Activated CD8-positive, alpha-beta memory T cell treated with anti-CD3 and anti-CD28 coated beads, Interleukin-2, amount 10 ng/mL, durations not matched to agents 7 days and 5 days (primary cell): ENCODE results near the gene TCEA2. TPM values are rescaled to one million over a fixed set of nuclear protein-coding genes. Genes with fewer than 3 reads are reported as not detected.

Experiments used
- ATAC-seq: fragments of 150-1000 bp; cut with Tn5 transposase; one replicate; pipeline ENCODE4 v1.10.0; 2021; ENCODE audit warnings: moderate library complexity
- CTCF ChIA-PET: fragments of 350-600 bp; sonication (Branson Sonifier 250); formaldehyde crosslinking; loops from one replicate; lab custom pipeline; 2021; ENCODE audit warnings: antibody characterized with exemption; lab: Charles Lee
- DNase-seq: peaks from one replicate; pipeline ENCODE4 v3.0.0-alpha.2; 2020
- H3K27ac Mint-ChIP-seq: one replicate; pipeline ENCODE4 v1.8.0; 2021; ENCODE audit warnings: mild to moderate bottlenecking, mixed read lengths
- H3K27me3 Mint-ChIP-seq: one replicate; pipeline ENCODE4 v1.8.0; 2021; ENCODE audit warnings: mixed read lengths
- H3K36me3 Mint-ChIP-seq: one replicate; pipeline ENCODE4 v1.8.0; 2021; ENCODE audit warnings: mild to moderate bottlenecking, mixed read lengths
- H3K4me1 Mint-ChIP-seq: one replicate; pipeline ENCODE4 v1.8.0; 2021; ENCODE audit warnings: mixed read lengths
- H3K4me3 Mint-ChIP-seq: one replicate; pipeline ENCODE4 v1.8.0; 2021; ENCODE audit warnings: mild to moderate bottlenecking, moderate library complexity, mixed read lengths
- H3K9me3 Mint-ChIP-seq: one replicate; pipeline ENCODE4 v1.8.0; 2022; ENCODE audit warnings: low read depth, mixed read lengths
- total RNA-seq, 2 experiments: library from RNA; stranded (reverse); gene quantifications; one replicate each; pipeline ENCODE4 v1.2.3, GENCODE V29; 2021

The TCEA2 gene
- total RNA-seq, 2 experiments from 2014 or later: 54.3 to 57.4 TPM

DNA sequence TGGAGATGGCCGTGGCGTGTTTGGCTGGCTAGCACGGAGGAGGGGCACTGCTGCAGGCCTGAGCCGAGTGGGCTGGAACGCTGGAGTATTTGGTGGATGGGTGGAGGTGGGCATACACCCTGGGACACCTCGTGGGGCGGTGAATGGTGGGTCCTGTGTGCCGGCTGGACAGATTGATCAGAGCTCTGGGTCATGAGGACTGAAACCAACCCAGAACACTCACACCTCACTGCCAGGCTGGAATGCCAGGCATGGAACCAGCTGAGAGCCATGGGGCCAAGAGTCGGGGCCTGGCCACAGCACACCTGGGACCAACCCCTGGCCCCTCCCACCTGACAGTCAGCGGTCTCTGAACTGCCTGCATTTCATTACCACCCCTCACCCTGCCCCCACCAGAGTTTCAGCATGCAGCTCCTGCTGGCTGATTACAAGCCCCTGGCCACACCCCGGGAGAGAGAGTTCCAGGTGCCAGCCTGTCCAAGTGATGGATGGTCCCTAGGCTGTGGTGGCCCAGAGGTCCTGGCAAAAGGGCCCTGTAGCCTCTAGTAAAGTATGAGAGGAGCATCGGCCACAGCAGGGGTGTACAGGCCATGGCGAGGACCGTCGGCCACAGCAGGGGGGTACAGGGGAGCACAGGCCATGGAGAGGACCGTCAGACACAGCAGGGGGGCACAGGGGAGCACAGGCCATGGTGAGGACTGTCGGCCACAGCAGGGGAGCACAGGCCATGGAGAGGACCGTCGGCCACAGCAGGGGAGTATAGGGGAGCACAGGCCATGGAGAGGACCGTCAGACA is 41.1 kb downstream of the TCEA2 start:
- CTCF ChIA-PET: interaction anchor here (2.0 kb wide), 1 partner anchor 15 kb away, joined by 9 read pairs; no protein-coding TSS in a partner anchor
- Mint-ChIP-seq H3K27me3 (peaks cover 23% of the 10 kb centered on the region), H3K27ac (no peak overlapping the region), H3K36me3 (no peaks in the 10 kb centered on the region), H3K4me3 (no peak overlapping the region), H3K4me1 (peaks cover 11% of the 10 kb centered on the region), H3K9me3 (no peaks in the 10 kb centered on the region)
- peak; percentile 37 for DNase-seq
- no peak for ATAC-seq

- peaks cover 11% of the 10 kb centered on the region for H3K4me1 Mint-ChIP-seq
- peak; percentile 34 for DNase-seq
- H3K9me3 Mint-ChIP-seq: no peaks in the 10 kb centered on the region
- H3K27me3 Mint-ChIP-seq: peaks cover 23% of the 10 kb centered on the region
- H3K27ac Mint-ChIP-seq: no peak overlapping the region
- no peak overlapping the region for H3K4me3 Mint-ChIP-seq
- CTCF ChIA-PET: no interaction called here
- H3K36me3 Mint-ChIP-seq: no peaks in the 10 kb centered on the region
- ATAC-seq: no peak
Observed at GRCh38 chr20:64104667-64105451, 41.9 kb downstream of the TCEA2 start.

DNA sequence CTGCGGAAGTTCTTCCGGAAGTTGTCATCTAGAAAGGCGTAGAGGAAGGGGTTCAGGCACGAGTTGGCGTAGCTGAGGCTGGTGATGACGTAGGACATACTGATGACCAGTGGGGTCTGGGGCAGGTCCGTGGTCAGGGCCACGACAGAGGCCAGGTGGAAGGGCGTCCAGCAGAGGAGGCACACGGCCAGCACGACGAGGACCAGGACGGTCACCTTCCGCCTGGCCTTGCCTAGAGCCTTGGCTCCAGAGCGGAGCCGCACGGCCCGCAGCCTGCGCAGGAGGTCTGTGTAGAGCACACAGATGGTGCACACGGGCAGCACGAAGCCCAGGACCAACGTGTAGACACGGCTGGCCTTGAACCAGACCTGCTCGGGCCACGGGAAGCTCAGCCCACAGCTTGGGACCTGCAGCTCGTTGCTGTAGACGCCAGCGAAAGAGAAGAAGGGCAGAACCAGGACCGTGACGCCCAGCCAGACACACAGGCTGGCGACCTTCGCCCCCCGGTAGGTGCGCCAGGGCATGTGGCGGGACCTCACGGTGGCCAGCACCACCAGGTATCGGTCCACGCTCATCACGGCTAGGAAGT is 42.9 kb downstream of the TCEA2 start:
- Mint-ChIP-seq H3K4me1 (peaks cover 7% of the 10 kb centered on the region), H3K27me3 (peaks cover 21% of the 10 kb centered on the region), H3K9me3 (no peaks in the 10 kb centered on the region), H3K4me3 (no peak overlapping the region), H3K27ac (no peak overlapping the region), H3K36me3 (no peaks in the 10 kb centered on the region)
- CTCF ChIA-PET: interaction anchor here (3.0 kb wide), 1 partner anchor 15 kb away, joined by 10 read pairs; no protein-coding TSS in a partner anchor
- ATAC-seq: no peak
- DNase-seq: peak; percentile 29

- H3K9me3 Mint-ChIP-seq: no peaks in the 10 kb centered on the region
- peak; percentile 36 for DNase-seq
- no peaks in the 10 kb centered on the region for H3K36me3 Mint-ChIP-seq
- H3K4me1 Mint-ChIP-seq: peaks cover 6% of the 10 kb centered on the region
- no peak for ATAC-seq
- CTCF ChIA-PET: interaction anchor here (3.0 kb wide), 1 partner anchor 14 kb away, joined by 10 read pairs; no protein-coding TSS in a partner anchor
- H3K27ac Mint-ChIP-seq: no peak overlapping the region
- H3K27me3 Mint-ChIP-seq: peaks cover 15% of the 10 kb centered on the region
- no peak overlapping the region for H3K4me3 Mint-ChIP-seq
Observed at GRCh38 chr20:64106435-64106961, 43.5 kb downstream of the TCEA2 start.

DNA sequence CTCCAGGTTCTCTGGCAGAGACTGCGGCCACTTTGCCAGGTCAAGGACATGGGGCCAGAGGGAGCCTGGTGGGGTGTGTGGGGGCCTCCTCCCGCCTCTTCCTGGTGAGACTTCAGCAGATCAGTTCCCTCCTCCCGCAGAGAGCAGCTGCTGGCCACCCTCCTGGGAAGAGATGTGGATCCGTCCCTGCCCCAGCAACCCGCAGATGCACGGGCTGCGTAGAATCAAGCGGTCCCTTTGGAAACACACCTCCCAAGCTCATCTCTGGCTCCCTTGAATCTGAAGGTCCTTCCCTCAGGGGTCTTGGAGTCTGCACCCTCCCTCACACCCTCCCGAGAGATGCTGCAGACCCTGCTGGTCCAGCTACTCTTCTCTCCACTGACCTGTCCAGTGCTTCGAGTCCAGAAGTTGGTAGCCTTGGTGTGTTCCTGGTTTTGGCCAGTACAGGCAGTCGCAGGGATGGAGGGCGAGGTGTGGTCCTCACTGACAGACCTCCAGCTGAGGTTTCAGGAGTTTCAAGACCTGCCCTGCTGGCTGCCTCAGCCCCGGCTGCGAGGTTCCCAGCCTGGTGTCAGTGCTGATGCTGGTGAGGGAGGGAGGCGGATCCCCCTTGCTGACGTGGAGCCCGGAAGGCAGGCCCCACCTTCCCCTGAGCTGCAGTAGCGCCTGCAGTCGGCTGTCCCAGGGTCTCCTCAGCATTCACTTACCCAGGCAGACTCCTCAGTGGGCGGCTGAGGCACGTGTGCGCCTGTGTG is 44.2 kb downstream of the TCEA2 start, which contains the start of gene NPBWR2:
TSS of gene NPBWR2 (minus strand) at position 585 of the 755 bp plus-strand sequence. CDS start 734 bp downstream, outside the sequence.
- Mint-ChIP-seq H3K36me3 (no peaks in the 10 kb centered on the region), H3K27ac (no peak within 1 kb of the TSS), H3K27me3 (peaks cover 14% of the 10 kb centered on the region), H3K4me1 (peaks cover 5% of the 10 kb centered on the region), H3K9me3 (no peaks in the 10 kb centered on the region), H3K4me3 (no peak within 1 kb of the TSS)
- CTCF ChIA-PET: interaction anchor here (1.0 to 3.0 kb wide), 2 partner anchors 13 to 24 kb away, joined by 3 to 10 read pairs; no protein-coding TSS in a partner anchor
- DNase-seq (peak; percentile 43), ATAC-seq (peak; percentile 70)

DNA sequence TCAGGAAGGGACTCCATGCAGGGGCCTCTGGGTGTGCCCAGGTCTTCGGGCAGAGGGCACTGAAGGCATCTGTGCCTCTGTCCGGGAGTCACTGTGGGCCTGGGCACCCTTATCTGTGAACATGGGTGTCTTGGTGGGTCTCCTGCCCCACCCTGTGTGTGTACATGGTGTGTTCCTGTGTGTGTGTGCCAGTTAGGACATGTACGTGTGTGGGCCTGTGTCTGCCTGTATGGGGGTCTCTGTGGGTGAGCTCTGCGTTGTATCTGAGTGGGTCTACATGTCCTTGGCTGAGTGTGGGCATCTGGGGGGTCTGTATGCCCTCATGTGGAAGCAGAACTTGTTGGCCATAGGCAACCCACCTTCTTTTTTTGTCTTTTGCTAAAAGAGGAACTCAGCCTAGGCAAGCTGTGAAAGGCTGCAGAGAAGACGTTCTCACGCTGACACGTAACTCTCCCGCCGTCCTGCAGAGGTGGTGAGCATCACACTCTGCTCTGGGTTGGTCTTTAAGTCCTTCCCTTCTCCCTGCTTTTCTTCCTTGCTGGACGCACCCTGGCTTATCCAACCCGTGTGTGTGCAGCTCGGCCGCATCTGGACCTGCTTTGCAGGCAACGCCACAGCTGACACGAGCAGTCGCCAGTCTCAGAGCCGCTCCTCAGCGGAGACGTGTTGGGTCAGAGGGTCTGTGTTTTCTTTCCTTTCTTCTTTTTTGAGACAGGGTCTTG is 44.9 kb downstream of the TCEA2 start:
- peaks cover 11% of the 10 kb centered on the region for H3K27me3 Mint-ChIP-seq
- no peak overlapping the region for H3K4me3 Mint-ChIP-seq
- H3K36me3 Mint-ChIP-seq: no peaks in the 10 kb centered on the region
- peak; percentile 34 for DNase-seq
- CTCF ChIA-PET: interaction anchor here (1.0 to 3.0 kb wide), 2 partner anchors 13 to 24 kb away, joined by 3 to 10 read pairs; no protein-coding TSS in a partner anchor
- ATAC-seq: no peak
- no peaks in the 10 kb centered on the region for H3K9me3 Mint-ChIP-seq
- H3K27ac Mint-ChIP-seq: no peak overlapping the region
- peaks cover 2% of the 10 kb centered on the region for H3K4me1 Mint-ChIP-seq

DNA sequence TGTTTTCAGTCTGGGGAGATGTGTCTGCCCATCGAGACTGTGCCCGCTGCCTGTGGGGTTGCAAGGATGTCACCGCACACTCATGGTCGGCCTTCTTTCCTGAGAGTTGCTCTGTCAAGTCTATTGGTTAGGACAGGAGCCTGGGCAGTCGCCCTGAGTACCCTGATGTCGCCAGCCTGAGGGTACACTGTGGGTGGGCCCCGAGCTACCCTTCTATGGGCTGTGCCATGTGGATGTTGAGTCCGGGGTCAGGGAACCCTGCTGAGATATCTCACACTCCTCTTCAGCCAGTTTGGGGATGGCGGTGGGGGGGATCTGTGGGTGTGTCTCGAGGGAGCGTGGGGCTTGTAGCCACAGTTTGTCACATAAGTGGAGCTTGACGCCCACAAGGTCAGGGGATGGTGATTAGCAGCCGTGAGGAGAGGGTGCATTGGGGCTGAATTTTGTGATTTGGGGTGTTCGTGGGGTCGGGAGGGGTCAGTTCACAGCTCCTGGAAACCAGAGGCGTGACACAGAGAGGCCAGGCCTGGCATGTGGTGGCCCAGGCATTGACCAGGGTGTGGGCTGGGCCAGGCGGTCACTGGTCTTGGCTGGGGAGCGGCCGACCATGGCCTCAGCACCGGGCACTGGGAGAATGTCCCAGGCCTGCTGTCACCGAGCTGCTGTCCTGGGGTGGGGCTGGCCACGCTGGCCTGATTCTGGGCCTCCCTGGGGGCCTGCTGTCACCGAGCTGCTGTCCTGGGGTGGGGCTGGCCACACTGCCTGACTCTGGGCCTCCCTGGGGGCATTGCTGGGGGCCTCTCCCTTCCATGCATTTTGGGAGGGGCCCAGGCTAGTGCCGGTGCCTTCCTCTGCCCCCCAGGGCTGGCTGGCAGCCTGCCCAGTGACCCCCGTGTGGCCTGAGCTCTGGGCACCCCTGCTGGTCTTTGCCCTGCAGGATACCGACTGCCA is 46.0 kb downstream of the TCEA2 start:
- CTCF ChIA-PET: interaction anchor here (1.1 to 3.0 kb wide), 4 partner anchors 11 to 70 kb away, joined by 4 to 10 read pairs (median 4); partner anchors contain the start of gene LKAAEAR1
- peak; percentile 33 for DNase-seq
- no peak overlapping the region for H3K4me3 Mint-ChIP-seq

DNA sequence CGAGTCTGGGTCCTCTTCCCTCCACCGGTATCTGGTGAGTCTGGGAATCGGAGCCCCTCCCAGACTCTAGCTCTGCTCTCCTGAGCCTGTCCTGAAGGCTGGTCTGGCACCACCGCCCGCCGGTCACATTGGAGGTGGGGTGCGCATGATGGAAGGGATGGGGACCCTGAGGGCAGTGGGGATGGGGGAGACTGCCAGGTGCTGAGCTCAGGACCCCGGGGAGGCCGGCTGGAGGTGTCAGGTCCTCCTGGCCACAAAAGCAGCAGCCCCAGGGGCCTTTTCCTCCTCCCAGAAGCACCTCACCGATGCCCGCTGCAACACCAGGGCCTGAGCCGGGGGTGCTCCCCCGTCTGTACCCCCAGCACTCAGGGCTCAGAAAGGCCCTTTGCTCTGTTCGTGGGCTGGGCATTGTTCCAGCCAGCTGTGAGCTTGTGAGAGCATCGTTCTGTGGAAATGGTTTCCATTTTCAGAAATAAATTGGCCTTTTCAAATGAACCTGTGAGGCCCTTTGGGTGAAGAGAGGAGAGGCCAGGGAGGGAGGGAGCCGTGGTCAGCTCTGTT is 46.9 kb downstream of the TCEA2 start:
- H3K36me3 Mint-ChIP-seq: no peaks in the 10 kb centered on the region
- CTCF ChIA-PET: interaction anchor here (1.0 to 1.5 kb wide), 3 partner anchors 8 to 26 kb away, joined by 3 to 4 read pairs (median 4); partner anchors contain the start of gene LKAAEAR1

More for the DNA sequence above, 46.0 kb downstream of the TCEA2 start:
- no peak overlapping the region for H3K27ac Mint-ChIP-seq
- no peaks in the 10 kb centered on the region for H3K36me3 Mint-ChIP-seq
- H3K9me3 Mint-ChIP-seq: no peaks in the 10 kb centered on the region
- ATAC-seq: no peak
- peaks cover 2% of the 10 kb centered on the region for H3K4me1 Mint-ChIP-seq
- peaks cover 2% of the 10 kb centered on the region for H3K27me3 Mint-ChIP-seq

GRCh38 chr20:64110411-64111068 is 47.5 kb downstream of the TCEA2 start:
- DNase-seq: peak; percentile 30
- H3K4me3 Mint-ChIP-seq: no peak overlapping the region
- H3K9me3 Mint-ChIP-seq: no peaks in the 10 kb centered on the region
- H3K27me3 Mint-ChIP-seq: no peaks in the 10 kb centered on the region
- CTCF ChIA-PET: interaction anchor here (1.0 to 2.4 kb wide), 4 partner anchors 8 to 10 kb away, joined by 3 to 10 read pairs (median 6); no protein-coding TSS in a partner anchor
- H3K4me1 Mint-ChIP-seq: peaks cover 2% of the 10 kb centered on the region
- H3K36me3 Mint-ChIP-seq: no peaks in the 10 kb centered on the region
- ATAC-seq: no peak
- no peak overlapping the region for H3K27ac Mint-ChIP-seq

More for the DNA sequence above, 46.9 kb downstream of the TCEA2 start:
- H3K9me3 Mint-ChIP-seq: no peaks in the 10 kb centered on the region
- no peak overlapping the region for H3K4me3 Mint-ChIP-seq
- no peak overlapping the region for H3K27ac Mint-ChIP-seq
- DNase-seq (peak; percentile 33), ATAC-seq (no peak)
- H3K4me1 Mint-ChIP-seq: peaks cover 2% of the 10 kb centered on the region
- H3K27me3 Mint-ChIP-seq: no peaks in the 10 kb centered on the region
